Coronary artery (tissue), 2 donors: ENCODE measurements around the gene TAPBP.
"Not testable (repeated sequence)": the region's sequence is repeated elsewhere in the genome, so short reads cannot be mapped to it uniquely, and the experiment has no call there.

Experiments used
- DNase-seq: peaks from one replicate; pipeline ENCODE4 v3.0.0-alpha.2; 2017; ENCODE audit warnings: low spot score
- H3K27ac ChIP-seq, 2 donors: fragments of 200-600 bp; sonication (generic); one replicate each; pipeline ENCODE4 v1.5.1; 2016 to 2019
- H3K4me3 ChIP-seq: fragments of 200-600 bp; sonication (generic); 2 replicates; pipeline ENCODE4 v1.5.1; 2016; ENCODE audit warnings: mild to moderate bottlenecking, moderate library complexity
- TF ChIP-seq, protein P1 (sequence below): fragments of 200-600 bp; sonication (generic); IDR thresholded peaks from one replicate; pipeline ENCODE4 v1.5.1; 2019; ENCODE audit warnings: antibody characterized with exemption

Gene TAPBP

GRCh38 chr6:33344701-33345697 lies 31.1 kb upstream of the TAPBP start:
- H3K27ac ChIP-seq, result no peak overlapping the region
- DNase-seq, result peak; percentile 75
- peak overlapping the region; percentile 60 for H3K4me3 ChIP-seq
- TF ChIP-seq, protein P1, sequence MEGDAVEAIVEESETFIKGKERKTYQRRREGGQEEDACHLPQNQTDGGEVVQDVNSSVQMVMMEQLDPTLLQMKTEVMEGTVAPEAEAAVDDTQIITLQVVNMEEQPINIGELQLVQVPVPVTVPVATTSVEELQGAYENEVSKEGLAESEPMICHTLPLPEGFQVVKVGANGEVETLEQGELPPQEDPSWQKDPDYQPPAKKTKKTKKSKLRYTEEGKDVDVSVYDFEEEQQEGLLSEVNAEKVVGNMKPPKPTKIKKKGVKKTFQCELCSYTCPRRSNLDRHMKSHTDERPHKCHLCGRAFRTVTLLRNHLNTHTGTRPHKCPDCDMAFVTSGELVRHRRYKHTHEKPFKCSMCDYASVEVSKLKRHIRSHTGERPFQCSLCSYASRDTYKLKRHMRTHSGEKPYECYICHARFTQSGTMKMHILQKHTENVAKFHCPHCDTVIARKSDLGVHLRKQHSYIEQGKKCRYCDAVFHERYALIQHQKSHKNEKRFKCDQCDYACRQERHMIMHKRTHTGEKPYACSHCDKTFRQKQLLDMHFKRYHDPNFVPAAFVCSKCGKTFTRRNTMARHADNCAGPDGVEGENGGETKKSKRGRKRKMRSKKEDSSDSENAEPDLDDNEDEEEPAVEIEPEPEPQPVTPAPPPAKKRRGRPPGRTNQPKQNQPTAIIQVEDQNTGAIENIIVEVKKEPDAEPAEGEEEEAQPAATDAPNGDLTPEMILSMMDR, result peak; percentile 60

DNA sequence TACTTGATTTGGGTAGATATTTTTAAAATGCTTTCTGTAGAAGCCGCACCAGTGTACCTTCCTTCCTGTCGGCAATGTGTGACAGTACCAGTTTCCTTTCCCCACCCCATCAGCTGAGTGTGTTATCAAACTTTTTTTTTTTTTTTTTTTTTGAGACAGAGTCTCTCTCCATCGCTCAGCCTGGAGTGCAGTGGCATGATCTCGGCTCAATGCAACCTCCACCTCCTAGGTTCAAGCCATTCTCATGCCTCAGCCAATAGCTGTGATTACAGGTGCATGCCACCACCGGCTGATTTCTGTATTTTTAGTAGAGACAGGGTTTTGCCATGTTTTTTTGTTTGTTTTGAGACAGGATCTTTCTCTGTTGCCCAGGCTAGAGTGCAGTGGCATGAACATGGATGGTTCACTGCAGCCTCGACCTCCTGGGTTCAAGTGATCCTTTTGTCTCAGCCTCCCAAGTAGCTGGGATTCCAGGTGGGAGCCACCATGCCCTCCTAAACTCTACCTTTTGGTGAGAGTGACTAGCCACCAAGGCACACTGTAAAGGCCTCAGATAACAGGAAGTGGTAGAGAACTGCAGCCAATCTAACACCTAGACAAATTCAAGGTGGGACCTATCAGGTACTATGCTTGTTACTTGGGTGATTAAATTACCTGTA lies 30.2 kb upstream of the TAPBP start:
- H3K4me3 ChIP-seq, result no peak overlapping the region
- no peak for DNase-seq
- H3K27ac ChIP-seq, result no peak overlapping the region
- TF ChIP-seq, protein P1, result no peak

DNA sequence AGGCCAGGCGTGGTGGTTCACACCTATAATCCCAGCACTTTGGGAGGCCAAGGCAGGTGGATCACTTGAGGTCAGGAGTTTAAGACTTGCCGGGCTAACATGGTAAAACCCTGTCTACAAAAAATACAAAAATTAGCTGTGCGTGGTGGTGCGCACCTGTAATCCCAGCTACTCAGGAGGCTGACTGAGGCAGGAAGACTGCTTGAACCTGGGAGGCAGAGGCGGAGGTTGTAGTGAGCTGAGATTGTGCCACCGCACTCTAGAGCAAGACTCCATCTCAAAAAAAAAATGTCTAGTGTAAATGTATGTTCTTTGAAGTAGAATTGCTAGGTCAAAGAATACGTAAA lies 29.7 kb upstream of the TAPBP start:
- DNase-seq, H3K27ac ChIP-seq, H3K4me3 ChIP-seq: not testable (repeated sequence)

- TF ChIP-seq, protein P1, result no peak
- H3K4me3 ChIP-seq, result no peak overlapping the region
- no peak overlapping the region for H3K27ac ChIP-seq
- no peak for DNase-seq
These were observed 25.3 kb upstream of the TAPBP start for GRCh38 chr6:33339193-33339592.

- H3K4me3 ChIP-seq, result no peak overlapping the region
- H3K27ac ChIP-seq, result no peak overlapping the region
- TF ChIP-seq, protein P1, result no peak
- no peak for DNase-seq
These were observed 22.6 kb upstream of the TAPBP start for GRCh38 chr6:33336495-33336894.

GRCh38 chr6:33335916-33336315 lies 22.0 kb upstream of the TAPBP start:
- no peak overlapping the region for H3K4me3 ChIP-seq
- TF ChIP-seq, protein P1, result no peak
- no peak overlapping the region for H3K27ac ChIP-seq
- DNase-seq, result no peak

GRCh38 chr6:33333666-33334065 lies 19.8 kb upstream of the TAPBP start:
- DNase-seq, result no peak
- H3K27ac ChIP-seq, result no peak overlapping the region
- no peak overlapping the region for H3K4me3 ChIP-seq
- TF ChIP-seq, protein P1, result no peak
